Measurements from ENCODE around the gene CD14.

- no peak for TF ChIP-seq CTCF (IDR thresholded peaks at IDR 0.05; ENCODE audit: low read length)
- no peak for TF ChIP-seq EZH2 (IDR thresholded peaks at IDR 0.05; ENCODE audit: borderline replicate concordance, low read length)
Observed at GRCh38 chr5:140631831-140632365, 1.1 kb downstream of the CD14 start.

All from OCI-LY1 (cell line).